H9 (cell line): ENCODE results near the gene DPYD. TPM values are rescaled to one million over a fixed set of nuclear protein-coding genes. Genes with fewer than 3 reads are reported as not detected.

Experiments used
- DNase-seq: peaks from one replicate; pipeline ENCODE4 v3.0.0-alpha.2; 2017
- H2AFZ ChIP-seq: one replicate; pipeline ENCODE4 v1.6.1; 2013; ENCODE audit warnings: mild to moderate bottlenecking, low read length, control low read depth, moderate library complexity
- H2AK5ac ChIP-seq: 2 replicates; pipeline ENCODE4 v1.6.1; 2013; ENCODE audit warnings: low read length, control low read depth, mixed read lengths; ENCODE audit not compliant: insufficient read length
- H2BK120ac ChIP-seq: one replicate; pipeline ENCODE4 v1.6.1; 2013; ENCODE audit warnings: low read depth, mild to moderate bottlenecking, low read length, control low read depth, inconsistent platforms; ENCODE audit not compliant: poor library complexity, severe bottlenecking
- H2BK12ac ChIP-seq: 2 replicates; pipeline ENCODE4 v1.6.1; 2013; ENCODE audit warnings: low read length, control low read depth, mixed read lengths, low read depth; ENCODE audit not compliant: insufficient read length
- H2BK15ac ChIP-seq: 2 replicates; pipeline ENCODE4 v1.6.1; 2013; ENCODE audit warnings: low read depth, low read length, control low read depth
- H2BK20ac ChIP-seq: one replicate; pipeline ENCODE4 v1.6.1; 2013; ENCODE audit warnings: low read depth, mild to moderate bottlenecking, low read length, control low read depth, inconsistent platforms; ENCODE audit not compliant: poor library complexity, severe bottlenecking
- H2BK5ac ChIP-seq: 2 replicates; pipeline ENCODE4 v1.6.1; 2013; ENCODE audit warnings: low read length, control low read depth, mixed read lengths; ENCODE audit not compliant: insufficient read length
- H3K14ac ChIP-seq: 2 replicates; pipeline ENCODE4 v1.6.1; 2013; ENCODE audit warnings: low read length, control low read depth; ENCODE audit not compliant: insufficient read depth
- H3K18ac ChIP-seq: 2 replicates; pipeline ENCODE4 v1.6.1; 2013; ENCODE audit warnings: low read depth, mild to moderate bottlenecking, mixed read lengths, low read length, control low read depth; ENCODE audit not compliant: insufficient read length
- H3K23ac ChIP-seq: 2 replicates; pipeline ENCODE4 v1.6.1; 2013; ENCODE audit warnings: low read length, control low read depth, mixed read lengths, low read depth; ENCODE audit not compliant: insufficient read length
- H3K23me2 ChIP-seq: 2 replicates; pipeline ENCODE4 v1.6.1; 2013; ENCODE audit warnings: low read depth, mild to moderate bottlenecking, mixed read lengths, low read length, control low read depth; ENCODE audit not compliant: insufficient read length, poor library complexity, severe bottlenecking
- H3K27ac ChIP-seq: 2 replicates; pipeline ENCODE4 v1.5.1; 2013; ENCODE audit warnings: low read length, control low read depth, mixed read lengths, low read depth; ENCODE audit not compliant: insufficient read length
- H3K27me3 ChIP-seq: 2 replicates; pipeline ENCODE4 v1.6.1; 2013; ENCODE audit warnings: low read length, control low read depth, inconsistent platforms; ENCODE audit not compliant: insufficient read depth
- H3K4ac ChIP-seq: 2 replicates; pipeline ENCODE4 v1.6.1; 2013; ENCODE audit warnings: low read depth, mild to moderate bottlenecking, control low read depth, inconsistent platforms, low read length, moderate library complexity
- H3K4me1 ChIP-seq: 2 replicates; pipeline ENCODE4 v1.6.1; 2013; ENCODE audit warnings: low read length, control low read depth, inconsistent platforms; ENCODE audit not compliant: insufficient read depth
- H3K4me2 ChIP-seq: 2 replicates; pipeline ENCODE4 v1.6.1; 2013; ENCODE audit warnings: low read length, control low read depth, mixed read lengths; ENCODE audit not compliant: insufficient read length, insufficient read depth
- H3K56ac ChIP-seq: 2 replicates; pipeline ENCODE4 v1.6.1; 2013; ENCODE audit warnings: low read depth, mild to moderate bottlenecking, mixed read lengths, low read length, control low read depth; ENCODE audit not compliant: insufficient read length
- H3K79me1 ChIP-seq: 2 replicates; pipeline ENCODE4 v1.6.1; 2013; ENCODE audit warnings: low read depth, mild to moderate bottlenecking, moderate library complexity, low read length, control low read depth, inconsistent platforms; ENCODE audit not compliant: insufficient read depth, poor library complexity, severe bottlenecking
- H3K79me2 ChIP-seq: 2 replicates; pipeline ENCODE4 v1.6.1; 2013; ENCODE audit warnings: low read length, control low read depth, inconsistent platforms; ENCODE audit not compliant: insufficient read depth
- H3K9ac ChIP-seq: 2 replicates; pipeline ENCODE4 v1.6.1; 2013; ENCODE audit warnings: low read length, control low read depth, mixed read lengths; ENCODE audit not compliant: insufficient read length; ENCODE audit errors: extremely low read depth
- H3K9me3 ChIP-seq: one replicate; pipeline ENCODE4 v1.6.1; 2013; ENCODE audit warnings: low read depth, low read length, inconsistent platforms; ENCODE audit not compliant: control insufficient read depth
- H3T11ph ChIP-seq: one replicate; pipeline ENCODE4 v1.6.1; 2013; ENCODE audit warnings: mild to moderate bottlenecking, low read length, control low read depth, inconsistent platforms
- H4K20me1 ChIP-seq: one replicate; pipeline ENCODE4 v1.6.1; 2013; ENCODE audit not compliant: control insufficient read depth, insufficient read length, insufficient read depth
- H4K5ac ChIP-seq: 2 replicates; pipeline ENCODE4 v1.6.1; 2013; ENCODE audit warnings: low read depth, mild to moderate bottlenecking, mixed read lengths, low read length, control low read depth; ENCODE audit not compliant: insufficient read length
- H4K8ac ChIP-seq: replicated peaks from 2 replicates; pipeline ENCODE4 v1.6.1; 2013; ENCODE audit warnings: low read length, control low read depth, mixed read lengths, low read depth; ENCODE audit not compliant: insufficient read length
- H4K91ac ChIP-seq: 2 replicates; pipeline ENCODE4 v1.6.1; 2013; ENCODE audit warnings: low read depth, mild to moderate bottlenecking, moderate library complexity, mixed read lengths, low read length, control low read depth; ENCODE audit not compliant: insufficient read length
- H3K27ac Mint-ChIP-seq, 3 experiments: 2 replicates in 2 of 3; 3 replicates in 1 of 3; pipeline ENCODE4 v1.8.0; 2020 to 2021; ENCODE audit warnings: mixed read lengths in 3 of 3, mild to moderate bottlenecking in 1 of 3, moderate library complexity in 1 of 3
- H3K27me3 Mint-ChIP-seq: 2 replicates; pipeline ENCODE4 v1.8.0; 2021; ENCODE audit warnings: low read depth, mild to moderate bottlenecking, moderate library complexity, mixed read lengths
- H3K36me3 Mint-ChIP-seq, 3 experiments: 2 replicates in 2 of 3; 3 replicates in 1 of 3; pipeline ENCODE4 v1.8.0; 2020 to 2021; ENCODE audit warnings: low read depth in 3 of 3, mixed read lengths in 3 of 3; ENCODE audit not compliant: insufficient read depth in 1 of 3
- H3K4me1 Mint-ChIP-seq, 2 experiments: 2 replicates each; pipeline ENCODE4 v1.8.0; 2020; ENCODE audit warnings: mixed read lengths in 2 of 2
- H3K4me3 Mint-ChIP-seq, 2 experiments: 2 replicates in 1 of 2; 3 replicates in 1 of 2; pipeline ENCODE4 v1.8.0; 2020 to 2021; ENCODE audit warnings: mild to moderate bottlenecking in 2 of 2, mixed read lengths in 2 of 2, moderate library complexity in 1 of 2
- H3K9me3 Mint-ChIP-seq, 2 experiments: 2 replicates in 1 of 2; 3 replicates in 1 of 2; pipeline ENCODE4 v1.8.0; 2020; ENCODE audit warnings: mild to moderate bottlenecking in 2 of 2, mixed read lengths in 2 of 2, moderate library complexity in 1 of 2
- CTCF ChIP-seq: fragments of 200-600 bp; sonication (generic); conservative IDR thresholded peaks from 3 replicates; pipeline ENCODE4 v1.8.0; 2021; ENCODE audit warnings: antibody characterized with exemption, mild to moderate bottlenecking
- WGBS: extraction: QIAGEN DNeasy Blood & Tissue Kit; methylation state at CpG from one replicate; pipeline ENCODE4 v1.1.7; 2013; ENCODE audit warnings: missing lambda C conversion rate, low lambda C conversion rate, mixed read lengths; ENCODE audit not compliant: insufficient read length; ENCODE audit errors: extremely low coverage; 5-methylcytosine and 5-hydroxymethylcytosine counted together
- total RNA-seq: library from RNA; stranded (reverse); gene quantifications from 2 replicates; pipeline ENCODE4 v1.2.1, GENCODE V29; 2021

DPYD gene
- total RNA-seq, 1 experiment from 2014 or later = 0.37 TPM

GRCh38 chr1:97806326-97806725 is 114.5 kb downstream of the DPYD start:
- DNase-seq = no peak
- H3K56ac ChIP-seq = no peak overlapping the region
- no peak overlapping the region for H4K8ac ChIP-seq
- H3K18ac ChIP-seq = no peak overlapping the region
- no peak for TF ChIP-seq CTCF
- Mint-ChIP-seq H3K4me3 (no peak overlapping the region), H3K36me3 (no peaks in the 10 kb centered on the region), H3K27me3 (peaks cover 3% of the 10 kb centered on the region), H3K27ac (no peak overlapping the region), H3K4me1 (no peaks in the 10 kb centered on the region; a peak in 1 of 4 replicates), H3K9me3 (peaks cover 0 to 5% of the 10 kb centered on the region in 2 experiments; a peak in 4 of 5 replicates)
- no peak overlapping the region for H3K23ac ChIP-seq
- H3K4me1 ChIP-seq = no peaks in the 10 kb centered on the region
- no peaks in the 10 kb centered on the region for H3K79me2 ChIP-seq
- no peak overlapping the region for H4K91ac ChIP-seq
- no peak overlapping the region for H3T11ph ChIP-seq
- H3K9me3 ChIP-seq = no peaks in the 10 kb centered on the region
- H2AFZ ChIP-seq = no peak overlapping the region
- H3K9ac ChIP-seq = no peak overlapping the region
- H3K79me1 ChIP-seq = no peaks in the 10 kb centered on the region
- H2BK20ac ChIP-seq = no peak overlapping the region
- no peak overlapping the region for H3K14ac ChIP-seq
- H4K20me1 ChIP-seq = no peaks in the 10 kb centered on the region
- H3K27ac ChIP-seq = no peak overlapping the region
- WGBS = no CpG with 5 or more reads among the region's 1 CpG
- H4K5ac ChIP-seq = no peak overlapping the region
- no peak overlapping the region for H2AK5ac ChIP-seq
- no peaks in the 10 kb centered on the region for H3K27me3 ChIP-seq
- H2BK15ac ChIP-seq = no peak overlapping the region
- no peaks in the 10 kb centered on the region for H3K23me2 ChIP-seq
- no peak overlapping the region for H3K4me2 ChIP-seq
- H3K4ac ChIP-seq = no peak overlapping the region
- no peak overlapping the region for H2BK5ac ChIP-seq
- H2BK120ac ChIP-seq = no peak overlapping the region
- H2BK12ac ChIP-seq = no peak overlapping the region
